Activated T-helper 1 cell treated with Interleukin-2 at 50 U/mL for 16 hours (primary cell): ENCODE measurements around the gene GGTLC1.
"Not testable (repeated sequence)": the region's sequence is repeated elsewhere in the genome, so short reads cannot be mapped to it uniquely, and the experiment has no call there.

ENCODE experiments used
- DNase-seq: peaks from one replicate; pipeline ENCODE4 v3.0.0-alpha.2; 2020; ENCODE audit warnings: low read depth

GGTLC1 gene

GRCh38 chr20:23988561-23988960, at the start of gene GGTLC1:
Gene GGTLC1 (minus strand): TSS chr20:23988779. CDS start chr20:23986611, 2,168 bp downstream.
- no peak for DNase-seq

- no peak for DNase-seq
Measured at GRCh38 chr20:24034820-24035219, 46.2 kb upstream of the GGTLC1 start.

GRCh38 chr20:24033565-24033964, 45.0 kb upstream of the GGTLC1 start:
- DNase-seq = no peak

GRCh38 chr20:24033151-24033550, 44.6 kb upstream of the GGTLC1 start:
- DNase-seq = no peak

GRCh38 chr20:24032400-24032898, 43.9 kb upstream of the GGTLC1 start:
- DNase-seq = no peak

GRCh38 chr20:24027229-24027628, 38.6 kb upstream of the GGTLC1 start:
- DNase-seq = peak; percentile 67

- DNase-seq = no peak
Measured at GRCh38 chr20:24022621-24023180, 34.1 kb upstream of the GGTLC1 start.

GRCh38 chr20:24018796-24019195, 30.2 kb upstream of the GGTLC1 start:
- DNase-seq = no peak

- no peak for DNase-seq
Measured at GRCh38 chr20:24017458-24017755, 28.8 kb upstream of the GGTLC1 start.

GRCh38 chr20:24016607-24017457, 28.3 kb upstream of the GGTLC1 start:
- no peak for DNase-seq

- DNase-seq = no peak
Measured at GRCh38 chr20:24013953-24014352, 25.4 kb upstream of the GGTLC1 start.

GRCh38 chr20:24011282-24011681, 22.7 kb upstream of the GGTLC1 start:
- no peak for DNase-seq

GRCh38 chr20:24007758-24008157, 19.2 kb upstream of the GGTLC1 start:
- no peak for DNase-seq

- DNase-seq = no peak
Measured at GRCh38 chr20:24007073-24007595, 18.6 kb upstream of the GGTLC1 start.

- DNase-seq = no peak
Measured at GRCh38 chr20:24006626-24007025, 18.0 kb upstream of the GGTLC1 start.

- DNase-seq = no peak
Measured at GRCh38 chr20:24004471-24004870, 15.9 kb upstream of the GGTLC1 start.

- DNase-seq = no peak
Measured at GRCh38 chr20:24002896-24003295, 14.3 kb upstream of the GGTLC1 start.

- no peak for DNase-seq
Measured at GRCh38 chr20:24001712-24002405, 13.3 kb upstream of the GGTLC1 start.

- DNase-seq = no peak
Measured at GRCh38 chr20:23998844-23999243, 10.3 kb upstream of the GGTLC1 start.

- DNase-seq = no peak
Measured at GRCh38 chr20:23998392-23998791, 9.8 kb upstream of the GGTLC1 start.

GRCh38 chr20:23995905-23996666, 7.5 kb upstream of the GGTLC1 start:
- peak; percentile 38 for DNase-seq

- DNase-seq = not testable (repeated sequence)
Measured at GRCh38 chr20:23995291-23995690, 6.7 kb upstream of the GGTLC1 start.
